Natural killer cell (primary cell): ENCODE data around the gene CPSF4. TPM values are rescaled to one million over a fixed set of nuclear protein-coding genes. Genes with fewer than 3 reads are reported as not detected.

Source experiments
- ATAC-seq, 3 donors: fragments of 150-1000 bp in 2 of 3; fragments of 200-7000 bp in 1 of 3; cut with Tn5 transposase; 1 replicate in 1 of 3; 2 replicates in 2 of 3; pipeline ENCODE4 v1.10.0; 2021; ENCODE audit warnings: mild to moderate bottlenecking in 2 of 3, moderate library complexity in 2 of 3
- DNase-seq, 2 donors: peaks; one replicate each; pipeline versions ENCODE4 v3.0.0 to v3.0.0-alpha.2; 2013 to 2021; ENCODE audit warnings: mixed read lengths in 1 of 2
- H3K27ac ChIP-seq: one replicate; pipeline ENCODE4 v1.5.1; 2013; ENCODE audit warnings: mild to moderate bottlenecking, low read length
- H3K27me3 ChIP-seq: one replicate; pipeline ENCODE4 v1.6.1; 2013; ENCODE audit warnings: low read length; ENCODE audit not compliant: control insufficient read depth, insufficient read depth
- H3K36me3 ChIP-seq: one replicate; pipeline ENCODE4 v1.6.1; 2013; ENCODE audit warnings: low read length; ENCODE audit not compliant: control insufficient read depth, insufficient read depth
- H3K4me1 ChIP-seq: one replicate; pipeline ENCODE4 v1.6.1; 2013; ENCODE audit warnings: low read length; ENCODE audit not compliant: control insufficient read depth, insufficient read depth
- H3K4me3 ChIP-seq: one replicate; pipeline ENCODE4 v1.5.1; 2013; ENCODE audit warnings: low read length
- H3K9me3 ChIP-seq: one replicate; pipeline ENCODE4 v1.6.1; 2013; ENCODE audit warnings: low read length; ENCODE audit not compliant: control insufficient read depth, insufficient read depth
- H3K27ac Mint-ChIP-seq, 2 donors: one replicate each; pipeline ENCODE4 v1.8.0; 2022; ENCODE audit warnings: mild to moderate bottlenecking in 2 of 2, mixed read lengths in 2 of 2, moderate library complexity in 1 of 2
- H3K27me3 Mint-ChIP-seq, 2 donors: one replicate each; pipeline ENCODE4 v1.8.0; 2022; ENCODE audit warnings: low read depth in 2 of 2, mixed read lengths in 2 of 2
- H3K36me3 Mint-ChIP-seq: one replicate; pipeline ENCODE4 v1.8.0; 2022; ENCODE audit warnings: mixed read lengths
- H3K4me1 Mint-ChIP-seq, 2 donors: one replicate each; pipeline ENCODE4 v1.8.0; 2022; ENCODE audit warnings: mixed read lengths in 2 of 2
- H3K4me3 Mint-ChIP-seq: one replicate; pipeline ENCODE4 v1.8.0; 2022; ENCODE audit warnings: mild to moderate bottlenecking, moderate library complexity, mixed read lengths
- H3K9me3 Mint-ChIP-seq, 2 donors: one replicate each; pipeline ENCODE4 v1.8.0; 2022; ENCODE audit warnings: mixed read lengths in 2 of 2
- WGBS: methylation state at CpG from one replicate; pipeline ENCODE4 v1.1.7; 2013; ENCODE audit warnings: missing lambda C conversion rate; ENCODE audit not compliant: insufficient coverage; 5-methylcytosine and 5-hydroxymethylcytosine counted together
- intact Hi-C: fragments of 100-400 bp; cut with micrococcal nuclease; formaldehyde crosslinking; loops from one replicate; pipeline ENCODE4 v1.14.2; 2022
- total RNA-seq, 4 donors: library from RNA; stranded (reverse); fragments of 120-200 nt in 1 of 4; gene quantifications; one replicate each; pipeline versions ENCODE4 v1.2.3 to v1.2.4, GENCODE V29; 2013 to 2022
- TF ChIP-seq, protein P1 (sequence below): fragments of 200-600 bp; IDR thresholded peaks from one replicate; pipeline ENCODE4 v1.8.0; 2022; ENCODE audit warnings: antibody characterized with exemption

Gene CPSF4
- total RNA-seq, 3 donors from 2014 or later (not counting 1 experiment from before 2014, with no cell fraction given), result 54.0 to 61.6 (median 54.8) TPM

DNA sequence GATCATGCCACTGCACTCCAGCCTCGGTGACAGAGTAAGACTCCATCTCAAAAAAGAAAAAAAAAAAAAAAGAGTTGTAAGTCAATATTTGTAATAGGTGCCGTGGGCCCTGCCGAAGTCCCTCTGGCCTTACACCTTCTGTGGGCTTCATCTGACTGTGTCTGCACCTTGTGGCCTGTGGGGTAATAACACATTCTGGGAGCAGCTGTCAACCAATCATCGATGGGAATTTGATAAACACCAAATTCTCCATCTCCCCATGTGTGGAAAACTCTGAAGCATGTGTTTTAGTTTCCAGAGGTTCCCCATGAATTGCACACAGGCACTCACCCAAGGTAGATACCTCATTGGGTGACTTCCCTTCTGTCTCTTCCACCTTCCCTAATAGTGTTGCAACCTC lies 50.5 kb downstream of the CPSF4 start:
- H3K27me3 ChIP-seq, result no peaks in the 10 kb centered on the region
- H3K36me3 ChIP-seq, result peaks cover 30% of the 10 kb centered on the region
- ATAC-seq, result peak in 1 of 3 donors; percentile 37
- no peak for DNase-seq
- peaks cover 10% of the 10 kb centered on the region for H3K36me3 Mint-ChIP-seq
- no peaks in the 10 kb centered on the region for H3K27me3 Mint-ChIP-seq
- intact Hi-C loops, result no loop called here
- no peak overlapping the region for H3K27ac Mint-ChIP-seq
- H3K4me1 Mint-ChIP-seq, result peaks cover 5 to 6% of the 10 kb centered on the region in 2 donors
- no peak overlapping the region for H3K4me3 Mint-ChIP-seq
- TF ChIP-seq, protein P1, sequence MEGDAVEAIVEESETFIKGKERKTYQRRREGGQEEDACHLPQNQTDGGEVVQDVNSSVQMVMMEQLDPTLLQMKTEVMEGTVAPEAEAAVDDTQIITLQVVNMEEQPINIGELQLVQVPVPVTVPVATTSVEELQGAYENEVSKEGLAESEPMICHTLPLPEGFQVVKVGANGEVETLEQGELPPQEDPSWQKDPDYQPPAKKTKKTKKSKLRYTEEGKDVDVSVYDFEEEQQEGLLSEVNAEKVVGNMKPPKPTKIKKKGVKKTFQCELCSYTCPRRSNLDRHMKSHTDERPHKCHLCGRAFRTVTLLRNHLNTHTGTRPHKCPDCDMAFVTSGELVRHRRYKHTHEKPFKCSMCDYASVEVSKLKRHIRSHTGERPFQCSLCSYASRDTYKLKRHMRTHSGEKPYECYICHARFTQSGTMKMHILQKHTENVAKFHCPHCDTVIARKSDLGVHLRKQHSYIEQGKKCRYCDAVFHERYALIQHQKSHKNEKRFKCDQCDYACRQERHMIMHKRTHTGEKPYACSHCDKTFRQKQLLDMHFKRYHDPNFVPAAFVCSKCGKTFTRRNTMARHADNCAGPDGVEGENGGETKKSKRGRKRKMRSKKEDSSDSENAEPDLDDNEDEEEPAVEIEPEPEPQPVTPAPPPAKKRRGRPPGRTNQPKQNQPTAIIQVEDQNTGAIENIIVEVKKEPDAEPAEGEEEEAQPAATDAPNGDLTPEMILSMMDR, result no peak
- H3K4me1 ChIP-seq, result no peaks in the 10 kb centered on the region
- 92% methylated on average over 4 of the region's 4 CpGs for WGBS
- no peak overlapping the region for H3K27ac ChIP-seq
- H3K9me3 Mint-ChIP-seq, result peaks cover 0 to 2% of the 10 kb centered on the region in 2 donors
- H3K9me3 ChIP-seq, result peaks cover 13% of the 10 kb centered on the region
- H3K4me3 ChIP-seq, result no peak overlapping the region

DNA sequence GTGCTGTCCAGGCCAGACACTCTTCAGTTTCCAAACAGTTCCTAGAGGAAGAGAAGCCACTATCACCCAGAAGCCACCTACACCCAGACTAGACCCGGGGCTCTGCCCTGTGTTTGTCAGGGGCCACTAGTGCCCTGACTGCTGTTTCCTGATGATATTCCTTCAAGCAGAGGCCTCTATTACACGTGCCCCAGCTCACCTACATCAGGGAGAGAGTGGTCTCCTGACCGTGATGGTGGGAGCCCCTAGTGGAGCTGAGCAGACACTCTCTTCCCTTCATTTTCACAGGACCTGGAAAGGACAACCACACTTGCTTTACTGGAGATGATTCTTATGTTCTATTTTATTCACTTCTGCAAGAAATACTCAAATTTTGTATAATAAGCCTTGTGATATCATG lies 52.1 kb downstream of the CPSF4 start:
- no peaks in the 10 kb centered on the region for H3K27me3 ChIP-seq
- H3K27ac ChIP-seq, result no peak overlapping the region
- peaks cover 0 to 2% of the 10 kb centered on the region in 2 donors for H3K9me3 Mint-ChIP-seq
- no peaks in the 10 kb centered on the region for H3K4me1 ChIP-seq
- H3K4me1 Mint-ChIP-seq, result peaks cover 5 to 6% of the 10 kb centered on the region in 2 donors
- peaks cover 33% of the 10 kb centered on the region for H3K36me3 ChIP-seq
- no peak overlapping the region for H3K4me3 Mint-ChIP-seq
- intact Hi-C loops, result no loop called here
- peak overlapping the region in 1 of 2 donors; percentile 26 for H3K27ac Mint-ChIP-seq
- DNase-seq (no peak), ATAC-seq (peak in 1 of 3 donors; percentile 14)
- peaks cover 13% of the 10 kb centered on the region for H3K36me3 Mint-ChIP-seq
- no peaks in the 10 kb centered on the region for H3K27me3 Mint-ChIP-seq
- TF ChIP-seq, protein P1, result no peak
- WGBS, result 87% methylated on average over 3 of the region's 3 CpGs
- peaks cover 18% of the 10 kb centered on the region for H3K9me3 ChIP-seq
- no peak overlapping the region for H3K4me3 ChIP-seq

DNA sequence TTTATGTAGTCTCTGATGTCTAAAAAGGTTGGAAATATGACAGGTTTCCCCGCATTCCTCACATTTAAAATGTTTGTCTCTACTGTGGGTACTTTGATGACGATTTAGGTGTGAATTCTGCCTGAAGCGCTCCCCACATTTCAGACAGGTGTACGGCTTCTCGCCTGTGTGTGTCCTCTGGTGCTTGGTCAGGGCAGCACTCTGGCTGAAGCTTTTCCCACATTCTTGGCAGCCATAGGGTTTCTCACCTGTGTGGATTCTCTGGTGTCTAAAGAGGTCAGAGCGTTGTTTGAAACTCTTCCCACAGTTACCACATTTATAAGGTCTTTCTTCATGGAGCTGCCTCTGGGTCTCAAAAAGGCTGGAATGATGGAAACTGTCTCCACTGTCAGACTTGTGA lies 55.1 kb downstream of the CPSF4 start:
- Mint-ChIP-seq H3K36me3 (peaks cover 13% of the 10 kb centered on the region), H3K4me1 (peaks cover 20 to 28% of the 10 kb centered on the region in 2 donors), H3K27ac (peak overlapping the region; percentile 36 to 65), H3K9me3 (peaks cover 0 to 2% of the 10 kb centered on the region in 2 donors), H3K27me3 (no peaks in the 10 kb centered on the region), H3K4me3 (no peak overlapping the region)
- no peak for DNase-seq
- intact Hi-C loops, result no loop called here
- Histone ChIP-seq H3K9me3 (peaks cover 18% of the 10 kb centered on the region), H3K4me1 (peaks cover 24% of the 10 kb centered on the region), H3K27ac (no peak overlapping the region), H3K27me3 (no peaks in the 10 kb centered on the region), H3K4me3 (no peak overlapping the region), H3K36me3 (peaks cover 41% of the 10 kb centered on the region)
- TF ChIP-seq, protein P1, result no peak
- no peak for ATAC-seq
- WGBS, result 98% methylated on average over 6 of the region's 6 CpGs
